NK-92 (cell line): ENCODE results near the gene HRH2.
"Not testable (repeated sequence)": the region's sequence is repeated elsewhere in the genome, so short reads cannot be mapped to it uniquely, and the experiment has no call there.

ENCODE experiments used
- DNase-seq: peaks from one replicate; lab custom pipeline; 2025; ENCODE audit not compliant: unreplicated experiment; lab: John Stamatoyannopoulos, UW

HRH2 gene

DNA sequence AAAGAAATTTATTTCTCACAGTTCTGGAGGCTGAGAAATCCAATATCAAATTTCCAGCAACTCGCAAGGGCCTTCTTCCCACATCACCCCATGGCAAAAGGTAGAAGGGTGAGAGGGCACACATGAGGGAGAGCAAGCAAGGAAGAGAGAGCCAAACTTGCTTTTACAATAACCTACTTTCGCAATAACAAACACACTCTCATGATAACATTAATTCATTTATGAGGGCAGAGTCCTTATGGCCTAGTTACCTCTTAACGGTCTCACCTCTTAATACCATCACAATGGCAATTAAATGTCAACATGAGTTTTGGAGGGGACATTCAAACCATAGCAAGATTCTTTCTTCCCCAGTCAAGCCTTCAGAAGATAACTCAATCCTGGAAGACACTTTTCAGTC, 11.6 kb upstream of the HRH2 start:
- DNase-seq = no peak

DNA sequence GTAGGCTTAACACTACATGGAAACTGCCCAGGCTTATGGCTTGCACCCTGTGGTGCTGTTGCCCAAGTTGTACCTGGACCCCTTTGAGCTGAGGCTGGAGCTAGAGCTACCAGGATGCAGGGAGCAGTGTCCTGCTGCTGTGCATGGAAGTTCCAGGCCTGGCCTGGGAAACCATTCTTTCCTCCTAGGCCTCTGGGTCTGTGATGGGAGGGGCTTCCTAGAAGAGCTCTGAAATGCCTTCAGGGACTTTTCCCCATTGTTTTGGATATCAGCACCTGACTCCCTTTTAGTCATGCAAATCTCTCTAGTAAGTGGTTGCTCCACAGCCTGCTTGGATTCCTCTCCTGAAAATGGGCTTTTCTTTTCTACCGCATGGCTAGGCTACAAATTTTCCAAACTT, 7.9 kb upstream of the HRH2 start:
- no peak for DNase-seq

DNA sequence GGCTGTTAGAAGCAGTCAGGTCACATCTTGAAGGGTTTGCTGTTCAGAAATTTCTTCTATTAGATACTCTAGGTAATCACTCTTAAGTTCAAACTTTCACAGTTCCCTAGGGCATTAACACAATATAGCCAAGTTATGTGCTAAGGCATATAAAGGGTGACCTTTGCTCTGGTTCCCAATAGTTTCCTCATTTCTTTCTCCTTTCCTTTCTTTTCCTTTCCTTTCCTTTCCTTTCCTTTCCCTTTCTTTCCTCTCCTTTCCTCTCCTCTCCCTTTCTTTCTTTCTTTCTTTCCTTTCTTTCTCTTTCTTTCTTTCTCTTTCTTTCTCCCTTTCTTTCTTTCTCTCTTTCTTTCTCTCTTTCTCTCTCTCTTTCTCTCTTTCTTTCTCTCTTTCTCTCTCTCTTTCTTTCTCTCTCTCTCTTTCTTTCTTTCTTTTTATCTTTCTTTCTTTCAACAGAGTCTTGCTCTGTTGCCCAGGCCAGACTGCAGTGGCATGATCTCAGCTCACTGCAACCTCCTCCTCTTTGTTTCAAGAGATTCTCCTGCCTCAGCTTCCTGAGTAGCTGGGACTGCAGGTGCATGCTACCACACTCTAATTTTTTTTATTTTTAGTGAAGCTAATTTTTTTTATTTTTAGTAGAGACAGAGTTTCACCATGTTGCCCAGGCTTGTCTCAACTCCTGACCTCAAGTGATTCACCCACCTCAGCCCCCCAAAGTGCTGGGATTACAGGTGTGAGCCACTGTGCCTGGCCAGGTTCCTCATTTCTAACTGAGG, 7.3 kb upstream of the HRH2 start:
- DNase-seq = not testable (repeated sequence)

DNA sequence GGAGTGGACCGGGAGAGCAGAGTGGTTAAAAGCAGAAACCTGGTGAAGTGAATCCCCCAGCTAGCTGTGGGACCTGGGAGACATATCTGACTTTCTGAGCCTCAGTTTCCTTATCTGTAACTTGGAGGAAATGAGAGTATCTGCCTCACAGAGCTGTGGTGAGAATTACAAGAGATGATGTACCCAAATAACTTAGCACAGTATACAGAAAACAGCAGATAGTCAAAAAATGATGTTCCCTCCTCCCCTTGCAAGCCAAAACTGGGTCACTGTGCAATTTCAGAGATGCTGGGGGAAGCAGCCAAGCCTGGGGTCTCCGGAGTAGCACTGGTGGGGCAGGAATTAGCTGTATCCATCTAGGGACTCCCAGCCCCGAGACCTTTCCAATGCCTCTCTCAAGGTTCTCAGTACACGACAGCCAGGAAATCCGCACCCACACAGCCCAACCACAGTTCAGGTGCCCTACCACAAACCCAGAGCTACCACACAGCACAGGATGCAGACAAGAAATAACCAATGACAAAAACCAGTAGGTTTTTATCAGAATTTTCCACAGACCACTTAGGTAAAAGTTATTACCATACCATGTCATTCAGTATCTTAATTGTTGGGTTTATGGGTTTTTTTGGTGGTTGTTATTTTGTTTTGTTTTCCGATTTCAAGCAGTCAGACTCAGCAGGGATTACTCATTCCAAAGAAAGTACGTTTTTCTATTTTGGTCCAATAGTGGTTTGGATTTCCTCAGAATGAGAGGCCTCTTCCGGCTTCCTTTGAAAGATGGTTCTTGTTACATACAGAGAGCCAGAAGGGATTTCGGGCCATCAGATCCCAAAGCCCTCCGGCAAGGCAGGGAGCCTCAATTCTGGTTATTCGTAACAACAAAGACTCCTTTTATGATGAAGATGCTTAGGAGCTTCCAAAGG, 4.9 kb upstream of the HRH2 start:
- no peak for DNase-seq

DNA sequence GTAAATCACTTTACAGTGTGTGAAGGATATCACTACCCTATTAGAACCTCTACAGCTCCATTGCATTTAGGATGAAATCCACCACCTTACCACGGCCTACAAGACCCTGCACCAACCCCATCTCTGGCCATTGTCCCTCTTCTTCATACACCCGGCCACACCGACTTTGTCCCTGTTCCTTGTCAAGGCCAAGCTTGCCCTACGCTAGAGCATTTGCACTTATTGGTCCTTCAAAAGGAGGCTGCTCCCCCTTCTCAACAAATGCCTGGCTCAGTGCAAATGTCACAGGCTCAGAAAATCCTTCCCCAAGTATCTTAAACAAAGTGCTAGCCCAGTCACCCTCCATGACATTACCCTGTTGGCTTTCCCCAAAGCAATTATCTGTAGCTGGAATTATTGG, 4.1 kb upstream of the HRH2 start:
- DNase-seq = no peak

DNA sequence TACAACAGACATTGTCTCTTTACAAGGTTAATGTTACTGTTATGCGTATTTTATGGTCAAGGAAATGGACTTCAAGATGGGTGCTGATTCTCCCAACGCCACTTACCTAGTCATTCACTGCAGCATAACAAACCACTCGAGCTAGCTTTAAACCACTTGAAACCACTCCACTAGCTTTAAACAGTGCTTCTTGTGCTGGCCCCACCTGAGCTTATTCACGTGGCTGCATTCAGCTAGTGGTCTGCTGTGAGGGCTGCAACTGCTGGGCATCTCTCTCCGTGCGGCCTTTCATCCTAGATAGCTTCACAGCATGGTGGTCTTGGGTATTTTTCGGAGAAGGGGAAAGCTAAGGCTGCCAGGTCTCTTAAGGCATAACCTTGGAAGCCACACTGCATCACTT, 3.5 kb upstream of the HRH2 start:
- no peak for DNase-seq

DNA sequence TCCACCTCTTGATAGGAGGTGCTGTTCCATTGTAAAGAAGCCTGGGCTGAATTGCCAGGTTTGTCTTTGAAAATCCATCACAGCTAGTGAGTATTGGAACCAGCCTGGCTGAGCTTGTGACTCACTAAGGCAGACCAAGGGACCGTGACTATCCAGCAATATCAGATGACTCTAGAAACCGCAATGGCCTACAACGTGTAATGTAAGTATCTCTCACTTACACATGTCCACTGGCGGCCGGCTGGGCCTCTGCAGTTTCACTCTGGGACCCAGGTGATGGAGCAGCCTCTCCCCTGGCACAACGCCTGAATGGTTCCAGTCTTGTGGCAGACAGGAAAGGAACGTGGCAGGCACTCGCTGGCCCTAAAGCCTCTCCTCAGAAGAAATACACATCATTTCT, 3.1 kb upstream of the HRH2 start:
- DNase-seq = no peak

DNA sequence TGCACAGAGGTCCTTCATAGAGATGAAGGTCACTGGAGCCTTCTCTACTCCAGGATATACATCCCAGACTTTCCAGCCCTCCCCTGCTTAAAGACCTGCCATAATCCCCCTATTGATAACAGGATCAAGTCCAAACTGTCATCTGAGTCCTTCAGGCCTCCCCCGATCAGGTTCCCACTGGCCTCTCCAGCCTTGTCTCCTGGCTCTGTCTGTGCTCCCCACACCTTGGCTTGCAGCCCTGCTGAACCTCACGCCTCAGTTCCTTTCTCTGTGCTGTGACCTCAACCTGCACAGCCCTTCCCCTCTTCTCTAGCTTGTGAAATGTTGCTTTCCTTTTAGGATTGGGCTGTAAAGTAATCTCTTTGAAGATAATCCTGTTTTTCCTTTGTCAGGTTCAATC, 2.5 kb upstream of the HRH2 start:
- no peak for DNase-seq

DNA sequence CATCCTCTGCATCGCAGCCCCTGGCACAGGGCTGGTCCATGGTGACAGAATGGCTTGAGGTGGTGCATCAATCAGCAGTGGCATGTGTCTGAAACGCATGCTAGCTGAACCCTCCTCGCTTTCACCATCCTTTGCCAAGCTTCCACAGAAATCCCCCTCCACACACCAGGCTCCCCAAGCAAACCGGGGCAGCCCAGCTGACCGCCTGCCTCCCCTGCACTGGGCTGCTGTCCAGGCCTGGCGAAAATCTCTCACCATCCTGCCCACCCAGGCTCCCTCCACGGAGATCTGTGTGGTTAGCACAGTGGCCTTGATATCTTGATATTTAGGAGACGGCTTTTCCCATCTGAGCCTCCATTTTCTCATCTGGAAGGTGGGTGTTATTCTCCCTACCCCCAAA, 905 bp upstream of the HRH2 start:
- DNase-seq = no peak

DNA sequence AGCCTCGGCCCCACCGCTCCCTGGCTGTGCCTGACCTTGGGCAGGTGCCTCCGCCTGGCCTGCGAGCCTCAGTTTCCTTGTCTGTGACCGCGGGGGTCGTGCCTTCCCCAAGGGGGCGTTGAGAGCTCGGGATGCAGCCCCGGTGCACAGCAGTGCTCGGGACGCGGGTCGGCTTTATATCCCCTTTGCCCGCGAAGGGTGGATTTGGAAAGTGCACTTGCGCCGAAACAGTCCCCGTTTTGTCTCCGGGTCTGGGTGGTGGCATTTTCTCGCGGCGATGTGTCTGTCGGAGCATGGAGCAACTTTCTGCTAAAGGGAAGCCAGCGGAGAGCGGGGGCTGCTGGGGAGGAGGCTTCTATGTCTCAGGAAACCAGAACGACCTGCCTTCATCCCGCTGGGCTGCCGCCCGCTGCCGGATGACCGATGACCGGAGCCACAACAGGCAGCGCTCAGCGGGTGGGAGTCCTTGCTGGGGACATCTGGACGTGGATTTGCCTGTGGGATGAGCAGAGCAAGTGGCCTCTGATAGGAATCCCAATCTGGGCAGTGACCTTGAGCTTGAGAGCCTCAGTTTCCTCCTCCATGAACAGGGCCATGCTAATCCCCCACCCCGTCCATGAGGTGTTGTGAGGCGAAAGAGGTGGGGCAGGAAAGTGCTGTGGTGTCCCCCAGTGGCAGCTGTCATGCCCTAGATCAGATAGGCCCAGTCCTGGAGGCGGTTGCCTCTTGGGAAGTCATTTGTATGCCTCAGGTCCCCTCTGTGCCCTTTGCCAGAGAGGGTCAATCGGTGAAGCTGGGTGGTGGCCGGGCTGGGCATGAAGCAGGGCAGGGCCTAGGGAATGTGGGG, 651 bp downstream of the HRH2 start:
- DNase-seq = no peak

DNA sequence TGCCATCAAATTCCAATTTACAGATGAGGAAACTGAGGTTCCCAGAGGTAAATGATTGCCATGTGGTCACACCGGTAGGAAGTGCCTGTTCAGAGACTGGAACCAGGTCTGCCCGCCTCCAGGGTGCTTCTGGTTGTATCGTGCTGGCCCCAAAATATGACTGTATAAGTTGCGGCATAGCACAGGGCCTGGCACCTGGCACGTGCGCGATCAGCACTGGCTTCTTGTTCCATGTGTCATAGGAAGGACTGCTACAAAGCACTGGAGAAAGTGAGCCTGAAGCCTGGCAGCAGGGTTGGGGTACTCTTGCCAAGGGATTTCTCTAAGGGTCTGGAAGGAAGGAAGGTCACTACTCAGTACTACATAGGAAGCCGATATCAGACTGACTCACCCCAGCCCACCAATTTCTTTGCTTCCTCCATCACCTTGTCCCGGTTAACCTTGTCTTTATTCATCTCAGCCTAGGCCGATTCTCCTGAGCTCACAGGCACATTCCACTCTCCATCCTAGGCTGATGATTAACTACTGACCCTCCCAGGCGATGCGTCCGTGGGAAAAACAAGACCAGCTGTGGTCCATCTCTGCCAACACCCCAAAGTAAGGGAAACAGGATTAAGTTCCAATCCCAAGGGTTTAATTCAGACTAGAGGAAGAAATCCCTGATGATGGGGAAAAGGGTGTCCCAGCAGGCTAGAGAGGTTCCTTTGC, 1.8 kb downstream of the HRH2 start:
- no peak for DNase-seq

DNA sequence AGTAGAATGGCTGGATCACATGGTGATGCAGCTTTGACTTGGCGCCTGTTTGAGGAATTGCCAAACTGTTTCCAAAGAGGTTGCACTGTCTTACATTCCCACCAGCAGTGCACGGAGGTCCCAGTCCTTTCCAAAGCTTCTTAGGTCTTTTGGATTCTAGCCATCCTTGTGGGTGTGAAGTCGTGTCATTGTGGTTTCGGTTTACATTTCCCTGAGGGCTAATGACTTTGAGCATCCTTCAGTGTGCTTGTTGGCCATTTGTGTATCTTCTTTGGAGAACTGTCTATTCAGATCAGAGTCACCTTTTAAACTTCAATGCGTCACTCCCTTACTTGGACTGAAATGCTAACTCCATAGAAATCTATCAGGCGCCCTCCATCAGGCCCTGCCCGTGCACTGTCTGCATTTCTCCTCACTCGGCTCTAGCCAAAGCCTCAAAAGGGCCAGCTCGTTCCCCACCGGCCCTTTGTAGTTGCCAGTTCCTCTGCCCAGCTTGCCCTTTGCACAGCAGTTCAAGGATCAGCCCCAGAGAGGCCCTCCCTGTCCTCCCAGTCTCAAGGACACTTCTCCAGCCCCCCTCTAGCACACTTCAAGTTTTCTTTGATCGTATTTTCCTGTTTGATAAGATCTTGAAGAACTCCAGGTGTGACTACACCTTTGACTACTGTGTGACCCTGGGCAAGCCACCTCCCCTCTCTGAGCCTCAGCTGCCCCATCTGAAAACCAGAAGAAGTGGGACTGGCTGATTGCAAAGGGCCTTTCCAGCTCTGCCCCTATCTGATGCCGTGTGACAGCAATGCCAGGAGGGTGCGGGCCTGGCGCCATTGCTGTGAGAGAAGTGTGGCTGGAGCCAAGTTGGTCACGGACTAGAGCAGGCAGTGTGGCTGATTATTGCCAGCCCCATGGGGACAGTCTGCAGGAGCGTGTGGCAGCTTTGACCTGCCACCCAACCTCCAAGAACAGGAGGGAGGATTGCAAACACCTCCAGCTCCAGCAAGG, 5.6 kb downstream of the HRH2 start:
- DNase-seq = no peak

DNA sequence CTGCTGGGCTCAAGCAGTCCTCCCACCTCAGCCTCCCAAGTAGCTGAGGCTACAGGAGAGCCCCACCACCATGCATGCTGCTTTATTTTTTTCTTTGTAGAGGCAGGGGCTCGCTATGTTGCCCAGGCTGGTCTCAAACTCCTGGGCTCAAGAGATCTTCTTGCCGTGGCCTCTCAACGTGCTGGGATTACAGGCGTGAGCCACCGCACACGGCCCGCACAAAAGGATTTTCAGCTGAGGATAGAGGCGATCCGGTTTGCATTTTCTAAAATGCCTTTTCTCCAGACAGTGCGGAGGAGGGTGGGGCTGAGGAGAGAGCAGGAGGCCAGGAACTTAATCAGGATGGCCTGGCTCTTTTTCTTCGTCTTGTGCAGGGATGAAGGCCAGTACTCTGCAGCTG, 6.9 kb downstream of the HRH2 start:
- DNase-seq = no peak

DNA sequence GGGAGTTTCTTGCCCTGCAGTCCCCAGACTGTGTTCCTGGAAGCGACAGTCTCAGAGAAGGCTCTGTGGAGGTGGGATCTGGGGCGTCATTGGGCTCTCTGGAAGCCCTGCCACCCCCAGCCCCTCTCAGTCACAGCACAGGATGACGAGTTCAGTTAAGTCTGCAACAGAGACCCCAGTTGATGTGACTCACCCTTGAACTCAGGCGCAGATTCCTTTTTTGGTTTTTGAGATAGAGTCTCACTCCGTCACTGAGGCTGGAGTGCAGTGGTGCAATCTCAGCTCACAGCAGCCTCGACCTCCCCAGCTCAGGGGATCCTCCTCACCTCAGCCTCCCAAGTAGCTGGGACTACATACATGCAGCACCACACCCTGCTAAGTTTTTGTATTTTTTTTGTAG, 8.3 kb downstream of the HRH2 start:
- DNase-seq = no peak

DNA sequence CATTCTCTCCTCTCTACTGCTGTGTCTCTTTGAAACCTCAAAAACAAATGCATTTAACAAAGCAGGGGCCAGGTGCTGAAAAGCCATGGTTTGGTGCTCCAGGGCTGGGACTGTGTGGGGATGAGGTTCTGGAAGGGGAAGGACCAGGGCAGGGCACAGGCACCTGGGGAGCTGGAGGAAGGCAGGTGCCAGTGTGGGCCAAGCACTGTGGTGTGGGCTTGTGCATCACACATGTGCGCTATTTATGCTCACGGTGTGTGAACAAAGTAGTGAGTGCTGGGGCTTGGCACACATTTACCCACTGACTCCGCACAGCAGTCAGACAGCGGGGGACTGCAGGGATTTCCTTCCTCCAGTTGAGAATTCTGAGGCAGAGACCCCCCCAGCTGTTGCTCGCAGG, 10.1 kb downstream of the HRH2 start:
- DNase-seq = no peak

DNA sequence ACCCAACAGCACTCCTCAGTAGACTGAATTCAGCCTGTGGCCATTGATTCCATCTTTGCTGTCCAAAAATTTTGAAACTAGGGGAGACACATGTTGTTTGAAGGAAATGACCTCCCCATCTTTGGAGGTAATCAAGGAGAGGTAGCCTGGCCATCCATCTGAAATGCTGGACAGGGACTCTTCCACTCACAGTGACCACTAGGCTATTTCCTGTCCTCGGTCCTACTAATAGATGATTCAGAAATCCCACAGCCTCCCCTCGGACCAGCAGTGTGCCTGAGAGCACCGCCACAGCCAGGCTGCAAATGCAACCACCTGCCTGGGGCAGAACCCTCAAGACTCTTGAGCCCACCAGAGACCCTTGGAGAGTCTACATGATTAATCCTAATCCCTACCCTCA, 12.5 kb downstream of the HRH2 start:
- no peak for DNase-seq

DNA sequence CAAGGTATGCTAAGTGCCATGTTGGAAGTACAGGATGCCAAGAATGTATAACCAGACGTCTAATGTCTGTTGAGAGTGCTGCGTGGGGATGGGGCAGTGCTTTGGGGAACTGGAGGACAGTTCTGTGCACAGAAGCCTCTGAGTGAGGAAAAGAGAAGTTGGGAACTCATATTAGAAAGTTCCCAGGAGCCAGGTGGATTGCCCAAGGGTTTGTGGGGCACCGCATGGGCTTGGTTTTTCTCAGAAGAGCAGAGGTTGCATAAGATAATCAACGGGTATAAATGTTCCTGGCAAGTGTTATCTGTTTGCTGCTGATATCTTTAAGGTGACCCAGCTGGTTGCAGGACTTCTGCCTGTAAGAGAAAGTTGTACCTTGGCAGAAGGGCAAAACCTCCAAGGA, 13.1 kb downstream of the HRH2 start:
- no peak for DNase-seq

DNA sequence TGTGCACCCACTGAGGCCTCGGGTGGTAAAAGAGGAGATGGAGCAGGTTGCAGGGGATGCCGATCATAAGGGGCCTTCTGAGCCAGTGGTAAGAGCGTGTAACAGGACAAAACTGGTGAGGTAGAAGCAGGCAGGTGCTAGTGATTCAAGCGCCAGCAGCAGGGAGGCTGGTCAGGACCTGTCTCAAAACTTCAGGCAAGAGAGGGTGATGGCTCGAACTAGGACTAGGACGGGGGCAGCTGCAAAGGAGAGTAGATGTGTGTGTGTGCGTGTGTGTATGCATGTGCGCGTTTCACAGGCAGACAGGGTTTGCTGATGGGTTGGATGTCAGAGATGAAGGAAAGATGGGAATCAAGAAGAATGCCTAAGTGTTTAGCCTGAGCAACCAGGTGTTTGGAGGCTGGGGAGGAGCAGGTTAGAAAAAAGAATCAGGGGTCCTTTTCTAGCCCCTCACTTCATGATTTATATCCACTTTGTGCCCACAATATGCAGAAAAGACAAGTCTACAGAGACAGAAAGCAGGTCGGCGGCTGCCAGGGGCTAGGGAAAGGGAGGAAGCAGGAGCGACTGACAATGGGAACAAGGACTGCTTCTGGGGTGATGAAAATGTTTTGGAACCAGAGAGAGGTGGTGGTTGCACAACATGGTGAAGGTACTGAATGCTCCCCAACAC, 15.2 kb downstream of the HRH2 start:
- DNase-seq = no peak

DNA sequence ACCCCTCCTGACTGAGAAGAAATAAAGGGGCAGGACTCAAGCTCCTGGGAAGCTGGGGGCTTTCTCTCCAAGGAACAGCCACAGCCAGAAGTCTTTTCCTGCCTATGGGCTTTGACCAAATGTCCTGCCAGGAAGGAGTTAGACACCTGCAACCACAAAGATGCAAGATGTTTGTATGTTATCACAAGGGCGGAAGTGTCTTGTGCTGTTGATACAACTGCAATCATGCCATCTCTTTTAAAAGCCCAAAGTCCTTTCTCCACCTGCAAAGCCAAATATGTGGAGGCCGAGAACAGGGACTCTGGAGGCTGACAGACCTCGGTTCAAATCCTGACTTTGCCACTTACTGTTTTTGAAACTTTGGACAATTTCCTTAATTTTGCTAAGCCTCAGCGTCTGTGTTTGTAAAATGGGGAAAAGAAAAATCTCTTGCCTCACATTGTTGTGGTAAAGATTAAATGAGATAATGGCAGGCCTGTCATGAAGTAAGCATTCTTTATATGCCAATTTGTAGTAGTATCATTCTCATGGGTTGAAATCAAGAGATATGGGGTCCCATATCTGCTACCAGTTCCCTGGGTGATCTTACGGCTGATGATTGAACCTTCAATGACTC, 17.0 kb downstream of the HRH2 start:
- no peak for DNase-seq
